HG03460 (cell line): ENCODE results near the gene TWIST1.

Experiments
- ATAC-seq: cut with Tn5 transposase; IDR thresholded peaks from one replicate; pipeline ENCODE4 v1.9.1; 2021; ENCODE audit not compliant: unreplicated experiment

Gene TWIST1

DNA sequence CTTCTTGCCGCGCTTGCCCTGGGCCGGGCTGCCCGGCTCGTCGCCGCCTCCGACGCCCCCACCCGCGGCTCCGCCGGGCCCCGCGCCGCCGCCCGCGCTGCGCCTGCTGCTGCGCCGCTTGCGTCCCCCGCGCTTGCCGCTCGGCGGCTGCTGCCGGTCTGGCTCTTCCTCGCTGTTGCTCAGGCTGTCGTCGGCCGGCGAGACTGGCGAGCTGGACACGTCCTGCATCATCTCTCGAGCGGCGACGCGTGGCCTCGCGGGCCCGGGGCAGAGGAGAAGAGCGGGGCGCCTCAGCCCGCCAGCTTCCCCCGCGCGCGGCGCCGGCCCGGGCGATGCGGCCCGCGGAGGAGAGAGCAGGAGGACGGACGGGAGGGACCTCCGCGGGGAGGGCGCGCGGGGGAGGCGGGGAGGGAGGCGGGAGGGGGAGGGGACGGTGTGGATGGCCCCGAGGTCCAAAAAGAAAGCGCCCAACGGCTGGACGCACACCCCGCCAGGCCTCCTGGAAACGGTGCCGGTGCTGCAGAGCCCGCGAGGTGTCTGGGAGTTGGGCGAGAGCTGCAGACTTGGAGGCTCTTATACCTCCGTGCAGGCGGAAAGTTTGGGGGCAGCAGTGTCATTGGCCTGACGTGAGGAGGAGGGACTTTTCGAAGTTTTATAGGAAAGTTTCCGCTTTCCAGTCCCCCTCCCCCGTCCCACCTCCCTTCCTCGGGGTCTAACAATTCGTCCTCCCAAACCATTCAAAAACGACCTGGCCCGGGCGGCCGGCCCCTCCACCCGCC is at the start of gene TWIST1:
TWIST1 (minus strand) TSS at position 546 of the 779 bp plus-strand sequence; CDS start at position 231, 315 bp downstream.
- ATAC-seq, result no peak

GRCh38 chr7:19161671-19162070 is 44.2 kb upstream of the TWIST1 start:
- ATAC-seq, result no peak

DNA sequence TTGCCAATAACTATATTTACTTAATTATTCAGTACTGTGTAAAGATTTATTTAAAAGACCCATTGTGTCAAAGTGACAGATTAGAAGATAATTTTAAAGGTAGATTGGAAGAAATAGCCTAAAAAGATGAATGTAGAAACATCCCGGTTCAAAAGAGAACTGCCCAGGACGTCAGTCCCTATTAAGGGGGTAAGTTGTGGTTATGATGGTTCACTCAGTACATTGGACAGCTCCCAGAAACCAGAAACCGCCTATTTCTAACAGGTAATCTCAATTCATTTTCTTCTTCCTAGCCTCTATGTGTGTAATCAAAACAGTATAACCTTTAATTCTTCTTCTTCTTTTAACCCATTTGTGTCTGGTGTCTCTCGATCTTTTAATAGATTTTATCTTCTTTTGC is 29.3 kb upstream of the TWIST1 start:
- no peak for ATAC-seq

GRCh38 chr7:19145434-19146115 is 28.1 kb upstream of the TWIST1 start:
- no peak for ATAC-seq

DNA sequence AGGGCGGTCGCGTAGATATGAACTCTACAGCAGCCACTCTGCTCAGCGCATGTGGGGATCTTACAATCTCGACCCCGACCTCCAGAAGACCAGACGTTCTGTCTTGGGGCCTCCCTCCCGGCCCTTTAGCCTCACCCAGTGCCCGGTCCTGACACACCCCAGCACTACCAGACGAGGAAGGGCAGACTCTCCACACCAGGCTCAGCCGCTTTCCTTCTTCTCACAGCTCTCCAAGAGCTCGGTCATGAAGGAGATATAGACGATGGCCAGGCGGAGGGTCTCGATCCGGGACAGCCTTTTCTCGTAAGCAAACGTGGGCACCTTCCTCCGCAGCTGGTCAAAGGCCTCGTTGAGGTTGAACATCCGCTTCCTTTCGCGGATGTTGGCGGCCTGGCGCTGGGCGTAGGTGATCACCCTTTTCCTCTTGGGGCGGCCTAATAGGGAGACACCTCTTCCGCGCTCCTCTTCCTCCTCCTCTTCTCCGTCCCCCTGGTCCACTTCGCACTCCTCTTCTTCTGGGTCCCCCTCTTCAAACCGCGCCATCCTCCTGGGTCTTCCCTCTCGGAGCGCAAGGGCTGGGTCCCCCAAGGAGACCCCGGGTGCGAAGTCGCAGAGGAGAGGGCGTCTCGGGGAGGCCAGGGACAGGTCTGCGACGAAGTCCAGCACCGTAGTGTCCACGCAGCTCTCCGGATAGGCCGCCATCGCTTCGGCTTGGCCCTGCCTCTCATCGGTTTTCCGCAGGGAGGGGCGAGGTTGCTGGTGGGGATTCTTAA is 27.4 kb upstream of the TWIST1 start, which contains the start of gene FERD3L:
FERD3L (minus strand) TSS at position 761 of the 773 bp plus-strand sequence; CDS start at position 702, 59 bp downstream.
- no peak for ATAC-seq

GRCh38 chr7:19143881-19144574 is 26.6 kb upstream of the TWIST1 start:
- no peak for ATAC-seq

- ATAC-seq, result no peak
Measured at GRCh38 chr7:19139706-19140327, 22.4 kb upstream of the TWIST1 start.

GRCh38 chr7:19133886-19134285 is 16.4 kb upstream of the TWIST1 start:
- ATAC-seq, result no peak

- ATAC-seq, result no peak
Measured at GRCh38 chr7:19133390-19133789, 16.0 kb upstream of the TWIST1 start.

DNA sequence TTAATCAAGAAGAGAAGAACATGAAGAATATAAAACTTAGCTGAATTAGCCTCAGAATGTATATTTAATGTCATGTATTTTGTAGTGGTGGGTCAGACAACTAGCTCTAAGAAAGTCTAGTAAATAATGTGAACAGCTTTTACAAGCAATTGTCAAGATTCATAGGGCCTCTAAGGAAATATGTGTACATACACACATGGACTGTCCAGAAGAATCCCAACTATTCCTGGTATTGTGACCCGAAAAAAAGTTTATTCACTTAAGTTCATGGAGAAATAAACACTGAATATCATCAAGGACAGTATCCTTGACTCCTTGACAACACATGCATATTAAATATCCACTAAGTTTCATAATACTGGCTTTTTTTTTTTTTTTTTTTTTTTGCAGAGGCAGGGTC is 11.4 kb upstream of the TWIST1 start:
- no peak for ATAC-seq

DNA sequence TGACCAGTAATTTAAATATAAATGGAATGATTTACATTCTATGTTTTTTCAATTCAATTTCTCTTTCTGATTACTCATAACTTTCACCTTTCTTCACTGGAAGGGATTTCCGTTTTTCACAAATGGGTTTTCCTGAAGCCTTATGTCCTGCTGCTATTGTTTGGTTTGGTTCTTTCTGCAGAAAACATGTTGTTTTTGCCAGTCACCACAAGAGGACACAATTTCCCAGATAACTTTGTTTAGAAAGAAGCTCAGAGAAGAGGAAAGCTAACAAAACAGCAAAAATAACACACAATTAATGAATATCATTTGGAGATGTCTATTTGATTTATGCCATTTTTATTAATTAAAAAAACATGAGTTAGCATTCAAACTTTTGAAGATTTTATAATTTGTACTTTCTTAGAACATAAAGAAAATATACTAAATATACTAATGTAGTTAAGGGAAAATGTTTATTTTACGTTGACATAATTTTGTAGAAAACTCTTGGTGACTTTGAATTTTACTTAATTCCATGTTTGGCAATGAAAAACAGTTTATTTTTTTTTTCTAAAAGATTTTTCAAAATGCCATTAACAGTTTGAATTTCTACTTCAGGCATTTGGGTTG is 4.6 kb upstream of the TWIST1 start:
- no peak for ATAC-seq

DNA sequence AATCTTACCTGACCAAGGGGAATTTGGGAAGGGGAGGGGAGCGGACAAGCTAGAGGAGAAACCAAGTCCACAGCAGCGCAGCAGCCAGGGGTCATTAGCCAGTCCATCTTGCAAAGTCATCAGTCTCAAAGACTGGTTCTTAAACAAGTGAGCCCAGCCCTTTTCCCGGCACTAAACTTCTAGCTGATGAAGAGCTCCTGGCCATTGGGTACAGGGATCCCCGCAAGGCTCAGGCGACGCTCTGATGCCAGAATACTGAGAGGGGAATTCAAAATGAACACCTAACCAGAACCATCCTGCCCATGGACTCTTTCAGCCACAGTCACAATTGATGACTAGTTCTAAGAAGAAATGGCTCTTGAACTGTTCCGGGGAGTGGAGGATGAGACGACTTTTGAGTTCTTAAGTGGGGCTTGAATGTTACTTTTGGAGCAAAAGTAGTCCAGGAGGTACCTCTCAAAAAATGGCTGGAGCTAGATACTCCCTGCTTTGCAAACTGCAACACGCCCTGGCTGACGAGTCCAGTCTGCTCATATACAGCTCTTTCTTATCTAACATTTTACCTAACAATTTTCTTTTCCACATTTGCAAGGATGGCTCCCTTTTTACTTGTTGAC is 2.5 kb upstream of the TWIST1 start:
- ATAC-seq, result no peak

DNA sequence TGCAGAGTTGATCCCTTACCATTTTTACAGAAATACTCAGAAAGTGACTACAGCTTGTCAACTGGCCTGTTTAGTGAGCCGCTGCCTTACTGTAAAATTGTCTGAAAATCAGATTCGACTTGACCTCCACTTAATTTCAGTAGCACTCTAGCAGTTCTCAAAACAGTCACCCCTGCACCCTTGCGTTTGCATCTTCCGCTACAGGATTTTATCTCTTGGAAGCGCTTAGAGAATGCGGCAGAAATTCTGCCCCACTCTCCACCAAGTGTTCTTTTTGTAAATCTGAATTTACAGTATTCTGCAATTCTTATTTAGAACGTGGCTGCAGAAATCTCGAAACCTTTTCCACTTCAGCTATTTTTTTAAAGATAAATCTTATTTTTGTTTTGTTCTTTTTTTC is 1.9 kb upstream of the TWIST1 start:
- ATAC-seq, result no peak

DNA sequence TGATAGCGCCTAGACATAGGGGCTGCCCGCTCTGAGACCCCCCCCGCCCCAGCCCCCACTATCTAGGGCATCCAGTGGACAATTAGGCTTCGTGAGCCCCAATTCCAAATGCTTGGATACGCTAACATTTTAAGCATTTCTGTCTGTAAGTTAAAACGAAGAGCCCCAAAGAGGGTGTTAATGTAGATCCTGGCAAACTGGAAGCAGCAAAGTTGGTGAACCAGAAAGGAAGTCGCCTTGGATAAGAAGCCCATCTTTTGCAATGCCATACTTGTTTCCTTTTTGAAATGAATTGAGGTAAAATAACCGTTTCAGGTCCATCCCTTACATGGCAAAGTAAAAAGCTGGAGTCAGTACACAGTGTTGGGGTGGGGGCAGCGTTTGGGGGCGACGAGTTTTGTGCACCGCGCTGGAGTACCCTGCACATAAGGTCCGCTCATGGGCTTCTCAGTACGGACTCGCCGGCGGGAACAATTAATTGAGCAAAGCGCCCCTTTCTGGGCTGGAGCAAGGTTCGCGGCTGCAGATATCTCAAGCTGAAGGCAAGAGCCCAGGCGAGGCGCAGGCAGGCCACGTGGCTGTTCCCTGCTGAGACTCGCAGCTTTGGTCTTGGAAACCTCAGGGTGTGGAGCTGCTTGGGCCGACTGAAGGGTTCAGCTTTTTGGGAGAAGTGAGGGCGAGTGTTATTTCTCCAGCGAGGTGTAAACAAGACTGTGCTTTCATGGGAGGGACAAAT is 1.4 kb upstream of the TWIST1 start:
- ATAC-seq, result no peak

GRCh38 chr7:19117870-19118608 is 603 bp upstream of the TWIST1 start:
- ATAC-seq, result no peak

GRCh38 chr7:19116121-19117090 is 1.0 kb downstream of the TWIST1 start:
- ATAC-seq, result no peak

DNA sequence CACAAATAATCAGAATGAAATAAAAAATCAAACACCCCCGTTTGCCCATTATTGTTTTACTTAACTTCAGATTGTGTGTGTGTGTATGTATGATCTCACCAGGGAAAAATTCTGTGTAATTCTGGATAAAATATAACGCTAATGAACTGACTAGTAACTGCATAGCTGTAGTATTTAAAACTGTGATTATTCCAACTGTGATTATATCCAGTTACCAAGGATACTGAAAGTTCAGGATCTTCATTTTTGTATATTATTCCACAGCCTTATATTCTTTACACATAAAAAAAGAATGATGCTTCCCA is 2.9 kb downstream of the TWIST1 start:
- ATAC-seq, result no peak
